DND-41 (cell line): Measurements from ENCODE around the gene PNMT.

ENCODE experiments used
- EZH2 ChIP-seq: IDR thresholded peaks from 3 replicates; pipeline ENCODE4 v1.6.1; 2012; ENCODE audit warnings: borderline replicate concordance, low read depth, mild to moderate bottlenecking, moderate library complexity, low read length, inconsistent platforms; ENCODE audit not compliant: severe bottlenecking
- TF ChIP-seq, protein P1 (sequence below): IDR thresholded peaks from 2 replicates; pipeline ENCODE4 v1.5.1; 2012; ENCODE audit warnings: borderline replicate concordance, low read length, moderate library complexity, mild to moderate bottlenecking; ENCODE audit not compliant: poor library complexity, severe bottlenecking; ENCODE audit errors: extremely low read depth

DNA sequence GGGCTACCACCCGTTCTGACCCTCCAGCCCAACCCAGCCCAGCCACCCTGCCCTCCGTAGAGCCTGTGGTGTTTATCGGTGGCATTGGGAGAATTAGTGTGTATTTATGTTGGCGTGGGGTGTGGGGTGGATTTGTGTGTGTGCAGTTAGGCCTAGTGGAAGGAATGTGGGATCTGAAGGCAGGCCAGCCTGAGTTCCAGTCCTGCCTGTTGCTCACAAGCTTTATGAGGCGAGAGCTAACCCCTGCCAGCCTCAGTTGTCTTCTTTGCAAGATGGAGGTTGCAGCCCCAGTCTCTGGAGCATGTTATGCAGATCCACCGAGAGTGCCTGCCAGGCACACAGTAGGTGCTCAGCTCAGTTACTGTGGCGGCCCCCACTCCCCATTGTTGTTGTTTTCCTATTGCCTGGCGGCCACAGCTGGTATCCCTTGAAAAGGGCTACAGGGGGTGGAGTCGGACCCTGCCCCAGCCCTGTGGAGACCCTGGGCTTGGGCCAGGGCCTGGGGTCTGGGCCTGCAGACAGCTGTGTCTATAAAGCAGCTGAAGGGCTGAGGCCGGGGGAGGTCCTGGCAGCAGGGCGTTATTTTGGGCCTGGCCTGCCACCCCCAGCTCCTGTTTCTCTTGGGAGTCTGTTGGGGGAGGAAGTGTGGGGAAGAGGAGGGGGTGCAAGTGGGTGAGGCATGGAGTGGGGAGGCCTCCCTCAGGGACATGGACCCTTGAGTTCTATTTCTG, 36.7 kb downstream of the PNMT start:
- TF ChIP-seq, protein P1, sequence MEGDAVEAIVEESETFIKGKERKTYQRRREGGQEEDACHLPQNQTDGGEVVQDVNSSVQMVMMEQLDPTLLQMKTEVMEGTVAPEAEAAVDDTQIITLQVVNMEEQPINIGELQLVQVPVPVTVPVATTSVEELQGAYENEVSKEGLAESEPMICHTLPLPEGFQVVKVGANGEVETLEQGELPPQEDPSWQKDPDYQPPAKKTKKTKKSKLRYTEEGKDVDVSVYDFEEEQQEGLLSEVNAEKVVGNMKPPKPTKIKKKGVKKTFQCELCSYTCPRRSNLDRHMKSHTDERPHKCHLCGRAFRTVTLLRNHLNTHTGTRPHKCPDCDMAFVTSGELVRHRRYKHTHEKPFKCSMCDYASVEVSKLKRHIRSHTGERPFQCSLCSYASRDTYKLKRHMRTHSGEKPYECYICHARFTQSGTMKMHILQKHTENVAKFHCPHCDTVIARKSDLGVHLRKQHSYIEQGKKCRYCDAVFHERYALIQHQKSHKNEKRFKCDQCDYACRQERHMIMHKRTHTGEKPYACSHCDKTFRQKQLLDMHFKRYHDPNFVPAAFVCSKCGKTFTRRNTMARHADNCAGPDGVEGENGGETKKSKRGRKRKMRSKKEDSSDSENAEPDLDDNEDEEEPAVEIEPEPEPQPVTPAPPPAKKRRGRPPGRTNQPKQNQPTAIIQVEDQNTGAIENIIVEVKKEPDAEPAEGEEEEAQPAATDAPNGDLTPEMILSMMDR = no peak
- no peak for TF ChIP-seq EZH2
